Measurements from ENCODE around the gene TBC1D22A.
A peak's percentile ranks its signal among the peaks of the same experiment; 100 is the strongest.
"Not testable (repeated sequence)": the region's sequence is repeated elsewhere in the genome, so short reads cannot be mapped to it uniquely, and the experiment has no call there.

Gene TBC1D22A

GRCh38 chr22:46813816-46814597 lies 51.6 kb downstream of the TBC1D22A start:
- no peak for DNase-seq (ENCODE audit: low read depth)

DNA sequence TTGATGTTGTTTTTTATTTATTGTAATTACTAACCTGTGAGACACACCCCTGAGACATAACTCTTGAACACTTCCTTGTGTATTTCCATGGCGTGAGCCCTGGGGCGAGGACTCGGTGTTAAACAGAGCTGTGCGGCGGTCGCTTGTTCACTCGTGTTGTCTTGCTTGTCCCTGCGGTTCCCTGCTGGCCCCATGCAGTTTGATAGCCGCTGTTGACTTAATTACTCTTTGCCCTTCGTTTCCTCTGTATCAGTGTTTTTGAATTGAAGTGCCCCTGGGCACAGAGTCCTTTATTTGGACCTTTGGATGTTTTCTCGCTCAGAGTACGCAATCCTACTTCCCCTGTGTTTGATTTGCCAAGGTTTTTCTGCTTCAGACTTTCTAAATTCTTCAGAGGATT lies 52.7 kb downstream of the TBC1D22A start:
- DNase-seq (ENCODE audit: low read depth), result no peak

DNA sequence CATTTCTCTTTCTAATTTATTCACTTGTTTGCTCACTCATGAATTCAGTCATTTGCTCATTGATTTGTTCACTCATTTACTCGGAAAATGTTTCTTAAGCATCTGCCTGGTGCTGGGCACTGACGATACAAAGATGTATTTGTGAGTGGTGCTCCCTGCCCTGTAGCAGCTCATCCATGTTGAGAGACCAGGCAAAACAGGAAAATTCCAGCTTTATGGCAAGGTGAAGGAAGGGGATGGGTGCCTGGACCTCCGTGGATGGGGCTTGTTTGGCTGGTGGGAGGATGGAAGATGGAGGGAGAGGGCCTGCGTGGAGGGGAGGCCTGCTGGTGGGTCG lies 53.1 kb downstream of the TBC1D22A start:
- DNase-seq (ENCODE audit: low read depth), result no peak

GRCh38 chr22:46815896-46816731 lies 53.7 kb downstream of the TBC1D22A start:
- DNase-seq (ENCODE audit: low read depth), result no peak

- not testable (repeated sequence) for DNase-seq (ENCODE audit: low read depth)
Observed at GRCh38 chr22:46817390-46817789, 54.9 kb downstream of the TBC1D22A start.

DNA sequence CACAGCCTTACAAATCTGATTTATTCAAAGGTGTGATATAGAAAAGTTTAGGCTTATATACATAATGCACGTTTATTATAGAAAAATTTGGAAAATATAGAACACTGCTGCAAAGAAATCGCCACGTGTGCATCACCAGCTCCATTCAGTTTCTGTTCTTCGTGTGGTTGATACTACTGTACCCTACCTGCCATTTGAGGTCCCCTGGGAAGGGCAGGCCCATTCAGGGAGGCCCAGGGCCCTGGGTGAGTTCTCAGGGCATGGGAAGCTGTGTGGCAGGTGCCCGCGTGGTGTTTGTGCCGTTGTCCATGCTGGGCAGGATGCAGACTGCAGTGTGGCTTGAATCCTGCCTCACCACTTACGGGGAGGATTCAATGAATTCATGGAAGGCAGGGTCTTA lies 60.8 kb downstream of the TBC1D22A start:
- no peak for DNase-seq (ENCODE audit: low read depth)

DNA sequence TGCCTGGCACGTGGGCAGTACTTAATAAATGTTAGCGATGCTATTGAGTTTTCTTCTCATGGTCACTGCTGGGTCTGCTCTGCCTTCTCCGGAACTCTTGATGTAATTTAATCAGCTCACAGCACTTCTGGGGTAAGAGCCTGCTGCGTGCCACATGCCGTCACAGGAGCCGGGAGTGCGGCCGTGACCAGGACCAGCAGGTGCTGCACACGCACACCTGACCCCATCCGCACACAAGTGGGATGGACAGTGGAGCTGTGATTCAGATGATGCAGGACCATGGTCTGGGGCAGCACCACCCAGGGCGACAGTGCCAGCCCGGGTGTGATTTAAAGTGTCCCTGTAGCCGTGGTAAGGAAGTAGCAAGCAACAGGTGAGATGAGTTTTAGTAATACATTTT lies 61.2 kb downstream of the TBC1D22A start:
- DNase-seq (ENCODE audit: low read depth), result no peak

DNA sequence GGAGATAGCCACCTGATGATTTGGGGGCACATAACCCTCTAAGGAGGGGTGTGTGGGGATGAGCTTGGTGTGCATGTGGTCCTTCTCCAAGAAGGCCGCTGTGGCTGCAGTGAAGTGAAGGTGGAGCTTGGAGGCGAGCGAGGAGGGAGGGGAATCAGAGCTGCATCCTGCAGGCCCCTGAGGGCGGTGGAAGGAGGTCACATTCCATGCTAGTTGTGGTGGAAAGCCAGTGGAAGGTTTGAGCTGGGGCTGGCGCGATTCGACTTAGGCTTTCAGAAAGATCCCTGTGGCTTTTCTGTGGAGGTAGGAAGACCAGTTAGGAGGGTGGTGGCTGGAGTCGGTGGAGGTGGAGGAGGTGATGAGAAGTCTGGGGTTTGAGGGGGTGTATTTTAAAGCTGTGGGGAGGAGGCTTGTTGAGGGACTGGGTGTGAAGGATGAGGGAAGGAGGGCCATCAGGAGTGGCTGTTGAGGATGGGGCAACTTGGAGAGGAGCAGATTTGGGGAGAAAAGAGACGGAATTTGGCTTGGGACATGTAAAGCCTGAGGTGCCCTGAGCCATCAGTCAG lies 62.0 kb downstream of the TBC1D22A start:
- no peak for DNase-seq (ENCODE audit: low read depth)

- no peak for DNase-seq (ENCODE audit: low read depth)
Observed at GRCh38 chr22:46824980-46825544, 62.6 kb downstream of the TBC1D22A start.

GRCh38 chr22:46826438-46827135 lies 64.1 kb downstream of the TBC1D22A start:
- DNase-seq (ENCODE audit: low read depth), result no peak

GRCh38 chr22:46827136-46827780 lies 64.8 kb downstream of the TBC1D22A start:
- DNase-seq (ENCODE audit: low read depth), result no peak

GRCh38 chr22:46827781-46828180 lies 65.3 kb downstream of the TBC1D22A start:
- DNase-seq (ENCODE audit: low read depth), result no peak

DNA sequence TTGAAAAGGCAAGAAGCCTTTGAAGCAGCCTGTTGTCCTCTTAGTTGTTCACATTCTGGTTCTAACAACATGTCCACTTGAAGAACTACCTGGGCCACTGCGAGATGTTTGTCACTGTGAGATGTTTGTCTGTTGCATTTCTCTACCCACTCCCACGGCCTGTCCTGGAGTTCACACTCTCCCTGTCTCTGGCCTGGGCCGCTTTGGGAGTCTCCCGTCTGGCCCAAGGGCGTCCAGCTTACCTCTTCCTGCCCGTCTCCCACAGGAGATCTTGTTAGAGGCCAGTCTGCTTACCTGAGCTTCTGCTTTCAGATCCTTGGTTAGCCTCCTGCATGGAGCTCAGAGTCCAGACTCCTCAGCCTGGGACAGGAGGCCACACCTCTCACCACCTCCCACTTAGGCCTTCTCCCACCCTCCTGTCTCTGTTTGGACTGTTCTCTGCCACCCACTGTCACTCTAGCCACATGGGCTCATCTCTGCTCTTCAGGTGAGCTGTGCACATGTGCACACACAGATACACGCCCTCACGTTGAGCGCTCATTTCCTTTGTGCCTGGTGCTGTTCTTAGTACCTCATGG lies 66.0 kb downstream of the TBC1D22A start:
- no peak for DNase-seq (ENCODE audit: low read depth)

- DNase-seq (ENCODE audit: low read depth), result peak; percentile 69
Observed at GRCh38 chr22:46829117-46829891, 66.9 kb downstream of the TBC1D22A start.

DNA sequence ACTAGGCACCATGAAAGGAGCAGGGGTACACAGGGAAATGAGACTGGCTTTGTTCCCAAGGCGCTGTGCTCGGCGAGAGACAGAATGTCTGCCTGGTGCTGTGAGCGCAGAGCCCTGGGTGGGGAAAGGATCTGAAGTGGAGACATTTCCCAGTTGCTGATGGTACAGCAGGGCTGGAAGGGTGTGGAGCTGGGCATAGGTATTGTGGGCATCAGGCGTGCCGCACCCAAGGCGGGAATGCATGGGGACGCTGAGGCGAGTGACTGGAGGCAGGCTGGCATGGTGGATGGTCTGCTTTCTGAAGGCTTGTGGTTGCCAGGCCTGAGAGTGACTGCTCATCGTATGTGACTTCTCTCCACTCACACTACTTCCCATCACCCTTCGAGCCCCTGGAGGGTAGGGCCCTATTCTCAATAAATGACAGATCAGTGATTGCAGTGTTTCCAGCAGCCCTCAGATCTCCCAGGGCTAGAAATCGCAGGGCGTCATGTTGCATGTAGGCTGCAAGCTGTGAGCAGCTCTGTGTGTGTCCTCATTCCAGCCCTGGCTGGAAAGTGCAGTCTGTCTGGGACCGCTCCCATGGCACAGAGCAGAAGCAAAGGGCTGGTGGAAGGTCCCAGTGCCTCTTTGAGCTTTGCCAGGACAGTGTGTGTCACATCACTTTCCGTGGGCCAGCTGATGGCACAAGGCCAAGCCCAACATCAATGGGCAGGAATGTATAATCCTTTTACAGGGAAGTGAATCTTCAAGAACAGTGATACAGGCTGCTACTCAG lies 67.7 kb downstream of the TBC1D22A start:
- no peak for DNase-seq (ENCODE audit: low read depth)

DNA sequence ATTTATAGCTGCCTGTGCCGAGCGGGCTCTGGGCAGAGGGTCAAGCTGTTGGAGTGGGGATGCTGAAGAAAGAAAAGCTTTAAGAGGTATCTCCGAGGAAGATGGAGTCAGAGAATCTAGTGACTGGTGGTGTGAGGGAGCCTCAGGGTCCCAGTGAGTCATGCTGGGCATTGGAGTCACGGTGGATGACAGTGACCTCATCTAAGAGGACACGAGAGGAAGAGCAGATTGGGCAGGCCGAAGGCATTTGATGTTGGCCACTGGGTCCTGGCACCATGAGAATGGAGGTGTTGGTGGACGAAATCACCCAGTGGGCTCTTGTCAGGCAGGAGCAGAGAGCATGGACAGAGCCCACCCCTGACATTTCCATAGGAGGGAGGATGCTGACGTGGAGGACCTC lies 68.4 kb downstream of the TBC1D22A start:
- no peak for DNase-seq (ENCODE audit: low read depth)

GRCh38 chr22:46833228-46833627 lies 70.8 kb downstream of the TBC1D22A start:
- no peak for DNase-seq (ENCODE audit: low read depth)

- no peak for DNase-seq (ENCODE audit: low read depth)
Observed at GRCh38 chr22:46834021-46834737, 71.7 kb downstream of the TBC1D22A start.

- no peak for DNase-seq (ENCODE audit: low read depth)
Observed at GRCh38 chr22:46835288-46835687, 72.8 kb downstream of the TBC1D22A start.
